A673 (cell line): ENCODE measurements around the gene IQSEC2. TPM values are rescaled to one million over a fixed set of nuclear protein-coding genes. Genes with fewer than 3 reads are reported as not detected.
A peak's percentile ranks its signal among the peaks of the same experiment; 100 is the strongest.

ENCODE experiments used
- BruUV-seq: library from RNA; stranded (reverse); fragments of 400-500 nt; replicated peaks from 2 replicates; lab custom pipeline; 2021; lab: Mats Ljungman, UMichigan
- CTCF ChIA-PET: fragments of 300-600 bp; sonication (Branson Sonifier 250); formaldehyde crosslinking; loops from one replicate; lab custom pipeline; 2022; ENCODE audit warnings: antibody characterized with exemption; lab: Charles Lee
- POLR2A ChIA-PET: fragments of 300-600 bp; sonication (Branson Sonifier 250); formaldehyde crosslinking; loops from one replicate; lab custom pipeline; 2022; ENCODE audit warnings: antibody characterized with exemption; ENCODE audit not compliant: low non-redundant PET; lab: Charles Lee
- DNase-seq: peaks from one replicate; pipeline ENCODE4 v3.0.0-alpha.2; 2015; ENCODE audit warnings: low spot score
- H3K27ac ChIP-seq: fragments of 200-600 bp; sonication (generic); 2 replicates; pipeline ENCODE4 v1.5.1; 2016; ENCODE audit warnings: mixed run types, low read depth, mild to moderate bottlenecking, mixed read lengths, antibody characterized with exemption, low read length; ENCODE audit not compliant: poor library complexity, severe bottlenecking
- H3K27me3 ChIP-seq: fragments of 200-600 bp; sonication (generic); replicated peaks from 2 replicates; pipeline ENCODE4 v1.6.1; 2017; ENCODE audit warnings: mixed run types, low read depth, mild to moderate bottlenecking, mixed read lengths, antibody characterized with exemption, low read length; ENCODE audit not compliant: insufficient read depth, poor library complexity
- H3K36me3 ChIP-seq: fragments of 200-600 bp; sonication (generic); 2 replicates; pipeline ENCODE4 v1.6.1; 2016; ENCODE audit warnings: mixed run types, mild to moderate bottlenecking, mixed read lengths, antibody characterized with exemption, low read length; ENCODE audit not compliant: insufficient read depth, poor library complexity, severe bottlenecking
- H3K4me1 ChIP-seq: fragments of 200-600 bp; sonication (generic); 2 replicates; pipeline ENCODE4 v1.6.1; 2017; ENCODE audit warnings: mixed run types, mild to moderate bottlenecking, mixed read lengths, antibody characterized with exemption, low read length; ENCODE audit not compliant: insufficient read depth, poor library complexity, severe bottlenecking
- H3K4me3 ChIP-seq: fragments of 200-600 bp; sonication (generic); 2 replicates; pipeline ENCODE4 v1.5.1; 2016; ENCODE audit warnings: low read depth, mixed run types, mild to moderate bottlenecking, mixed read lengths, low read length; ENCODE audit not compliant: poor library complexity, severe bottlenecking
- H3K9me3 ChIP-seq: fragments of 200-600 bp; sonication (generic); 2 replicates; pipeline ENCODE4 v1.6.1; 2016; ENCODE audit warnings: mixed run types, low read depth, mild to moderate bottlenecking, mixed read lengths, antibody characterized with exemption, low read length; ENCODE audit not compliant: poor library complexity, severe bottlenecking
- EZH2 ChIP-seq: fragments of 200-600 bp; sonication (generic); IDR thresholded peaks from 2 replicates; pipeline ENCODE4 v1.6.1; 2017; ENCODE audit warnings: borderline replicate concordance, low read depth, mild to moderate bottlenecking, mixed read lengths, antibody characterized with exemption, low read length; ENCODE audit not compliant: poor library complexity, severe bottlenecking
- intact Hi-C: fragments of 100-400 bp; cut with micrococcal nuclease; formaldehyde crosslinking; loops from one replicate; pipeline ENCODE4 v1.10.0; 2022; ENCODE audit not compliant: unreplicated experiment
- total RNA-seq: library from RNA; stranded (reverse); gene quantifications from 2 replicates; pipeline ENCODE4 v1.2.3, GENCODE V29; 2021
- TF ChIP-seq, protein P1 (sequence below): fragments of 300-800, 200-600 bp; sonication (generic); conservative IDR thresholded peaks from 2 replicates; pipeline ENCODE4 v1.5.1; 2017; ENCODE audit warnings: low read depth, mild to moderate bottlenecking, antibody characterized with exemption, low read length, moderate library complexity, mixed read lengths

IQSEC2 gene
- total RNA-seq, 1 experiment from 2014 or later = 8.1 TPM

DNA sequence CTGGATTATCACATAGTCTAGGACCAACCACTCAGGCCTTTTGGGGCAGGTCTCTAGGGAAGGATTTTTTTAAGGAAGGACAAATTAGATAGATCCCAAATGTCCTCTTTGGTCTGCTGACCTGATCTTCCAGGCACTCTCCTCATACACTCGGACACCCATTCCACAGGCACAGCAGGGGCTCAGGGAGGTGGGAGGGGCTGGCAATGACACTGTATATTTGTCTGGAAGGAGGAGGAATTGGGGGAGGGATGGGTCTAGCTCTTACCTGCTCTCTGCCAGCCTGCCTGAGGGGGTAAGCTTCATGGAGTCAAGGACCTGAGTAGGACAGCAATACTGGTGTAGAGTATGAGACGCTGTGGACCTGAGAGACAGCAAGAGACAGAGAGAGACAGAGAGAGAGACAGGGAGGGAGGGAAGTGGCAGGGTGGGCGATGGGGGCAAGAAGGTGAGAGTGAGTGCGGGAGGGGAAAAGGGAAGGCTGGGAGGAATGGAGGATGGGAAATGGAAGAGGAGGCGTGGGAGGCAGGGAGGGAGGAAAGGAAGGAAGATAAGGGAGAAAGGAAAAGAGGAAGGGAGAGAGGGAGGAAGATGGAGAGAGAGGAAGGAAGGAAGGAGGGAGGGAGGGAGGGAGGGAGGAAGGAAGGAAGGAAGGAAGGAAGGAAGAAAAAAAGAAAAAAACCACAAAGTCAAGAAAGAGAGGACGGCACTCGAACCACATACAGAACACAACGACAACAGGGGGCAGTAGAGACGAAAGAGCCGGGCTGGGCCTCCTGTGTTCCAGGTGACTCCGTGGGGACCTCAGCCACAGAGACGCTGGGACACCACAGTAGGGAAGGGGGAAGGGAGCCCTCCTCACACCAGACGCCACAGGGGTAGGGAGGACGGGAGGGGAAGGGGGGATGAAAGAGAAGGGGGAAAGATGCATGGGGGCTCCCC, 1.8 kb downstream of the IQSEC2 start:
- H3K27me3 ChIP-seq = no peaks in the 10 kb centered on the region
- BruUV-seq = no TSS peak
- H3K27ac ChIP-seq = no peak overlapping the region
- peak overlapping the region; percentile 6 for H3K4me3 ChIP-seq
- peak; percentile 25 for DNase-seq
- H3K9me3 ChIP-seq = no peaks in the 10 kb centered on the region
- ChIA-PET CTCF (interaction anchor here (0.7 kb wide), 1 partner anchor 19 kb away, joined by 7 read pairs; no protein-coding TSS in a partner anchor), POLR2A (no interaction called here)
- H3K36me3 ChIP-seq = no peaks in the 10 kb centered on the region
- intact Hi-C loops = no loop called here
- TF ChIP-seq, protein P1, sequence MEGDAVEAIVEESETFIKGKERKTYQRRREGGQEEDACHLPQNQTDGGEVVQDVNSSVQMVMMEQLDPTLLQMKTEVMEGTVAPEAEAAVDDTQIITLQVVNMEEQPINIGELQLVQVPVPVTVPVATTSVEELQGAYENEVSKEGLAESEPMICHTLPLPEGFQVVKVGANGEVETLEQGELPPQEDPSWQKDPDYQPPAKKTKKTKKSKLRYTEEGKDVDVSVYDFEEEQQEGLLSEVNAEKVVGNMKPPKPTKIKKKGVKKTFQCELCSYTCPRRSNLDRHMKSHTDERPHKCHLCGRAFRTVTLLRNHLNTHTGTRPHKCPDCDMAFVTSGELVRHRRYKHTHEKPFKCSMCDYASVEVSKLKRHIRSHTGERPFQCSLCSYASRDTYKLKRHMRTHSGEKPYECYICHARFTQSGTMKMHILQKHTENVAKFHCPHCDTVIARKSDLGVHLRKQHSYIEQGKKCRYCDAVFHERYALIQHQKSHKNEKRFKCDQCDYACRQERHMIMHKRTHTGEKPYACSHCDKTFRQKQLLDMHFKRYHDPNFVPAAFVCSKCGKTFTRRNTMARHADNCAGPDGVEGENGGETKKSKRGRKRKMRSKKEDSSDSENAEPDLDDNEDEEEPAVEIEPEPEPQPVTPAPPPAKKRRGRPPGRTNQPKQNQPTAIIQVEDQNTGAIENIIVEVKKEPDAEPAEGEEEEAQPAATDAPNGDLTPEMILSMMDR = peak; percentile 49
- TF ChIP-seq EZH2 = no peak
- peaks cover 32% of the 10 kb centered on the region for H3K4me1 ChIP-seq

DNA sequence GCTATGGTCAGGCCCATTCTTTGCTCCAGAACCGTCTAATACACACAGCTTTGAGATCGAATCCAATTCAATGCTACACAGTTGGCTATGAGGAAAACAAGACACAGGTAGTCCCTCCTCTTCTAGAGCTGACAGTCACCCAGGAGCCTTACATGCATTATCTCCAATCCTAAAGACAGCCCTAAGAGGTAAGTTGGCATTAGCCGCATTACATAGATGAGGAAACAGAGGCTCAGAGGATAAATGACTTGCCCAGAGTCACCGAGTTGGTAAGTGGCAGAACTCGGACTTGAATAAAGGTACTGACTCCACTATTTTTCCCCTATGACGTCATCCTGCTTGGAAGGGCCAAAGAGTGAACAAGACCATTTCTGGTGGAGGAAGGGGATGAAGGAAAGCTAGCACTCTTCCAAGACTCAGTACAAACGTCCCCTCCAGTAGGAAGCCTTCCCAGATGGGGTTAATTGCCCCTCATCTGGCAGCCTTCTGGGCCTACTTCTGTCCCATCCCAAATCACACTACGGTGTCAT, 8.5 kb downstream of the IQSEC2 start:
- intact Hi-C loops = no loop called here
- no peaks in the 10 kb centered on the region for H3K4me1 ChIP-seq
- ChIA-PET CTCF (no interaction called here), POLR2A (no interaction called here)
- no TSS peak for BruUV-seq
- no peaks in the 10 kb centered on the region for H3K36me3 ChIP-seq
- DNase-seq = no peak
- H3K4me3 ChIP-seq = no peak overlapping the region
- H3K27ac ChIP-seq = no peak overlapping the region
- no peak for TF ChIP-seq EZH2
- TF ChIP-seq, protein P1 = no peak
- no peaks in the 10 kb centered on the region for H3K9me3 ChIP-seq
- no peaks in the 10 kb centered on the region for H3K27me3 ChIP-seq

DNA sequence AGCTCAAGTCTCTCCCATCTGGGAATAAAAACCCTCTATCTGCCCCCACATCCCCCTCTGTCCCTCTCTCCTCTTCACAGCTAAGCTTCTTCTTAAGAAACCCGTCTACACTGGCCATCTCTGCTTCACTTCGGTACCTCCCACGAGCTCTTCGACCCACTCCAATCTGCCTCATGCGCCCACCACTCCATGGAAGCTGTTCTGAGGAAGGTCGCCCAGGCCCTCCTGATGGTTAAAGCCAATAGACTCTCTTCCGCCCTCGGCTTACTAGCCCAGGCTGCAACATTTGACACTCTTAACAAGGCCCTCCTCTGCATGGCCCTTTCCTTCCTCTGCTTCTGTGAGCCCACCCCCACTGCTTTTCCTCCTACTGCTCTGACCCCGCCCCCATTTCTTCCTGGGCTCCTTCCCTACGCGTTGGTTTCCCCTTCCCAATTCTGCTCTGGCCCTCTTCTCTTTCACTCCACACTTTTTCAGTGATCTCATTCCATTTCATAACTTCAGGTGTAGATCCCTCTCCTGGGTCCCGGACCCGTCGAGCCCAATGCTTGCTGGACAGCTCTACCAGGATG, 11.8 kb downstream of the IQSEC2 start:
- TF ChIP-seq EZH2 = no peak
- TF ChIP-seq, protein P1 = no peak
- CTCF ChIA-PET = no interaction called here

More for the DNA sequence above, 11.8 kb downstream of the IQSEC2 start:
- no TSS peak for BruUV-seq
- Histone ChIP-seq H3K9me3 (no peaks in the 10 kb centered on the region), H3K36me3 (no peaks in the 10 kb centered on the region), H3K4me3 (no peak overlapping the region), H3K4me1 (peaks cover 4% of the 10 kb centered on the region), H3K27ac (no peak overlapping the region), H3K27me3 (no peaks in the 10 kb centered on the region)
- POLR2A ChIA-PET = no interaction called here
- intact Hi-C loops = no loop called here
- no peak for DNase-seq
